Measurements from ENCODE around the gene CROCC2.

The CROCC2 gene

DNA sequence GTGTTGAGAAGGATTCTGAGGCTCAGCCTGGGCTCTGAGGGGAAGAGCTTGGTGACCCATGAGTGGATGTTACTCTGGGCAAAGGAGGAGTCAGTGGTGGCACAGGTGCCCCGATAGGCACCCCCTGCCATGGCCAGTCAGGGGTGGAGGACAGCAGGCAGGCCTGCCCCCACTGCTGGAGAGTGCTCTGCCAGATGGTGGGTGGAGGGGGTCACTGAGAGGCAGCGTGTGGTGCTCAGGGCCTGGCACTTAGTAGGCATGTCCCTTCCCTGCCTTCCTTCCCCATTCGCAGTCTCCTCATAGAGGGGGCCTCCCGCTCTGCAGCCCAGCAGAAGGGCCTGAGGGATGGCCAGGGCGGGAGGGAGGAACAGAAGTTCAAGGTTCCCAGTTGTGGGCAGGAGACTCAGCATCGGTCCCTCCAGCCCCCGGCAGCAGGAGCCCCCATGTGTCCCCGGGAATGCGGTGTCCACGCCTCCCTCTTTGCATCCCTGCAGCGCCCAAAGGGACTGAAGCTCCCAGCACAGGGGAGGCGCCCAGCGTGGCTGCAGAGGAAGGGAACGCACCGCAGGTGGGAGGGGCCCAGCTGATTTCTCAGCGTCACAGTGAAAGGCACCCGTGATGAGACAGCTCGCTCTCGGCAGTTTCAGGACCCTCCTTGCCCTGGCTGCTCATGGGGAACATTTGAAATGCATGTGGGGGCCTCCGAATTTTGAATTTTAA lies 86.6 kb downstream of the CROCC2 start:
- DNase-seq = no peak

DNA sequence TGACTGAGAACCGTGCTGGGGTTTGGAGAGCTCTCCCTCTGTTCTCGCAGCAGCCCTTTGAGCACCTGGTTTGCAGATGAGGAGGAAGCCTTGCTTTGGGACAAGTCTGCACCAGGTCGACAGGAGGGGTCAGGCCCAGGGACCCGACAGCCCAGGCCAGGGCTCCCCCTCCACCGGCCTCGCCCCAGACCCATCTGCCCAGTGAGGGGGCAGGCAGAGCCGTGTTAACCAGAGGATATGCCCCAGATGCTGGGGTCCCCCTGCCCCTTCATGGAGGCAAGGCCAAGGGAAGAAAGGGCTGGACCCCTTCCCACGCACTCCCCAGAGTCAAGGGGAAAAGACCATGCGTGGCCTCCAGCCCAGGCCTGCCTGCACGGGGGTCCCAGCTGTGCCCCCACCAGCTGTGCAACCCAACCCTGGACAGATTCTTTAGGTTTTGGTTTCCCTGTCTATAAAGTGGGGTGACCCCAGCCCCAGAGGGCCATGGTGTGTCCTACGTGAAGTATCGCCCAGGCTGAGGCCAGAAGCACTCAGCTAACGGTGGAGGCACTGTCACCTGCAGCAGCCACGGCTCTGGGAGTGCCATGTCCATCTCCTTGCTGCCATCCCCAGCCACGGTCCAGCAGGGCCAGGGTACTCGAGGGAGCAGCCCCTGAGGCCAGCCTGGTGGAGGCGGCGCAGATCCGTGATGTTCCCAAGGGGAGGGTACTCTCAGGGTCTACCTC lies 87.5 kb downstream of the CROCC2 start:
- DNase-seq = no peak

DNA sequence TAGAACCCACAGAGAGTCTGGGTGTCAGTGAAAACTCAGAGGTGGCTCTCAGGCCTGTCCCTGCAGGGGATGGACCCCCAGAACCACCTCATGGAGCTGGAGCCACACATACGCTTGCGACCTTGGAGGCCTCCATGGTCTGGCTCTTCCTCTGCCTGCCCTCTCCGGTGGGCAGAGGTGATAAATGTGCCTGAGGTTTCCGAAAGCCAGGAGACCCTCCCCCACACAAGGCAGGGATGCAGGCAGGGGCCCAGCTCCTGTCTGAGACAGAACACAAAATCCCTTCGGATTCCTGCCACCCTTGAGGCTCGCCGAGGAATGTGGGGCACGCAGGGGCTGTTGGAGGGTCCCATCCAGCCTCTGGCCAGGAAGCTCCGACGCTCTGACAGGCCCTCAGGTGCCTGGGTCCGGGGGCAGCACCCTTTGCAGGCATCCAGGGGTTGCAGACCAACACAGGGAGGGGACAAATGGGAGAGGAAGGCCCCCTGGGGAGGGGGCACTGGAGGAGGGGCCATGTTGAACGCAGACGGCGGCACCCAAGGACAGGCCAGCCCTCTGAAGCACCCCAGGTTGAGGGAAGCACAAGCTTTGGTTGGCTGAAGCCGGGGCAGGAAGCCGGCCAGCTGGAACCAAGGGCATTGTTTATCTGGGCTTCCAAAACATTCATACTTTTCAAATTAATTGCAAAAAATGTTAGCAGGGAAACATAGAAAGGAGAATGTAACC lies 88.2 kb downstream of the CROCC2 start:
- no peak for DNase-seq

DNA sequence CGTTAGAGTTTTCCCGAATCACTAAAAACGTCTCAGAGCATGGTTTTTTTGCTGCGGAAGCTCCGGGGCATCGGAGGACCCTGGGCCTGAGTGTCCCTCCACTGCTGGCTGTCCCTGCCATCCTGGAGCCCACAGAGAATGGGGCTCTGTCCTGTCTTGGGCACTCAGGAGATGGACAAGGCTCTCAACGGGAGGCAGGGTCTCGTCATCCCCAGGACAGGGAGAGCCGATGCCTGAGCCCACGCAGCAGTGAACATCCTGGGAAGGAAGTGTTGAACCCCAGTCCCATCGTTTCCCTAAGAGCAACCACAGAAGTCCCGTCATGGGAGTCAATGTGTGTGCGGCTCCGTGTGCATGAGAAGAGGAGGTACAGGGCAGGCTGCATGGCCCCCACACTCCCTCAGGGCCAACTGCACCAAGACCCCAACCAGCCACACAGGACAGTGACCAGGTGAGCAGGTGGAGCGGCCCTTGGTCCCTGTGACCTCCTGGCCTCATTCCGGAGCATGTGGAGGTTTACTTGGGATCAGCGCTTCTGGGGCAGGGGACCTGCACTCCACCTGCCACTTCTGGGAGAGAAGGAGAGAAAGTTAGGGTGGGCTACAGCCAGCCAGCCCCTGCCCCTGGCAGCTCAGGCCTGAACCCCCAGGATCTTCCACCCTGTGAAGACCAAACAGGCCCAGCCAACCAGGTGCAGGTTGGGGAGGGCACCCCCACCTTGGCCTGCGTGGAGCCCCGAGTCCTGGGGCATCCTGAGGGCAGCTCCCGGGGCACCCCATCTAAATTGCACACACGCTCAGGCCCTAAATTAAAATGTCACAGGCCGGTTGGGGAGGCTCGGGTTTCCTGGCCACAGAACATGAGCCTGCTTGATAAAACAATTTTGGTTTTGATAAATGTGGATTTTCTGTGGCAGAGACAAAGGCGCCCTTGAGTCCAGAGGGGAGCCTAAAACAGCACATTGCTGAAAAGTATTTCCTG lies 89.2 kb downstream of the CROCC2 start:
- no peak for DNase-seq

DNA sequence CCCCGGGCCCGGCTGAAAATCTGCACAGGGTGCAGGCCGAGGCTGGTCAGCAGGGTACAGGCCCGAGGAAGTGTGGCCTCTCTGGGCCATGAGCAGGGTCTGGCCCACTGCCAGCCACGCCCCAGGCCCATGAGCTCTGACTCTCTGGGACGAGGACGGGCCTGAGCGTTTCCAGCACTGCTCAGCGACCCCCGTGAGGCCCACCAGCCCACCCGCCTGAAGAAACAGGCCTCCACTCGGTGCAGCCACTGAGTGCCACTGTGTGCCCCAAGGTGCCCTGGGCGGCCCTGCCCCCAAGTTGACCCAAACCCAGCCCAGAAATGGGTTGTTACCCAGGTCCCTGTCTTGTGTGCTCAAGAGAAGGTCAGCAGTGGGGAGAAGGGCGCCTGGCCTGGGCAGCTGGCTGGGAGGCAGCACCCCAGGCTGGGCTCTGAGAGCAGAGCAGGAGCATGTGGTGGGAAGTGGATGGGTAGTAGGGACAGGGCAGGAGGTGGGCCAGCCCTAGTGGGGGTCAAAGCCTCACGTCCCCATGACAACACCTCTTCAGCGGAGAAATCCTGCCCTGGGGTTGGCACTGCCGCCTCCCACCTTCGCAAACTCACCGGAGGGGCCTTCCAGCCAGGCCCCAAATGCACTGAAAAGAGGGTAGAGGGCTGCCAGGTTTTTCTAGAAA lies 90.2 kb downstream of the CROCC2 start:
- no peak for DNase-seq

DNA sequence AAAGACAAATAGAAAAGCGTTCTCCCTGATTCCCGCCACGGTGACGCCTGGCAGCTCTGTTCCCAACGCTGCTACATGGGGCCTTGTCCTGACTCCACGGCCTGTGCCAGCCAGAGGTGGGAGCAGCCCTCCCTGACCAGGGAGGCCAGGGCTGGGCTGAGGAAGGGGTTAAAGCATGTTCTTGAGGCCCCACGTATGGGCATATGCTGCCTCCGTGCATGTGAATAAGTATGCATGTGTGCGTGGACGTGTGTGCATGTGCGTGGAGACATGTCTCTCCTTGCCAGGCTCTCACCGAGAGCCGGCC lies 90.7 kb downstream of the CROCC2 start:
- no peak for DNase-seq

DNA sequence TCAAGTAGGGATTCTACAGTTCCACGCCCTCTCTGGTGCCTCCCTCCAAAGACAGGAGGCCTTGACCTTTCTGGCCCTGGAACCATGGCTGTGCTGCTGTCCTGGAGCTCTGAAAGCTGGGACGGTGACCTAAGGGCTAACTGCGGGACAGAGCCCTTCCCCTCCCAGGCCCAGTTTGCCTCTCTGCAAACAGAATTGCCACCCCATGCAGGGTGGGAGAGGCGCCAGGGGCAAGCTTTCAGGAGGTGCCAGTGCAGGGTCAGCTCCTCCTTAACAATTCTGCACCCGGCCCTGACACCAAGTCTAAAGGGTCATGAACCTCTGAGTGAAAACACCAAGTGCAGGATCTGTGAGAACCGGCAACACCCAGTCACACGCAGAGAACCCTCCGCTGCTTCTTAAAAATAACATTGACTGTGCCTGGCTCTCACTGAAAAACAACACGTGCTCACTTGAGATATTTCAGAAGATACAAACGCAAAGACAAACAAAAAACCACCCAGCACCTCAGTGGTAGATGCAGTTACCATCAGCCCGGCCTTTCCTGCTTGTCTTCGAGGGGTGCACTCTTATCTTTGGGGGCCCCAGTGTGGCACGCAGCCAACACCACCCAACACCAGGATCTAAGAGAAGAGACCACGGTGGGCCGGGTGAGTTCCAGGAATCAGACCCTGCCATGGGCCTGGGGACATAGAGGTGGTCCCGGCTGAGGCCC lies 91.2 kb downstream of the CROCC2 start:
- DNase-seq = no peak

DNA sequence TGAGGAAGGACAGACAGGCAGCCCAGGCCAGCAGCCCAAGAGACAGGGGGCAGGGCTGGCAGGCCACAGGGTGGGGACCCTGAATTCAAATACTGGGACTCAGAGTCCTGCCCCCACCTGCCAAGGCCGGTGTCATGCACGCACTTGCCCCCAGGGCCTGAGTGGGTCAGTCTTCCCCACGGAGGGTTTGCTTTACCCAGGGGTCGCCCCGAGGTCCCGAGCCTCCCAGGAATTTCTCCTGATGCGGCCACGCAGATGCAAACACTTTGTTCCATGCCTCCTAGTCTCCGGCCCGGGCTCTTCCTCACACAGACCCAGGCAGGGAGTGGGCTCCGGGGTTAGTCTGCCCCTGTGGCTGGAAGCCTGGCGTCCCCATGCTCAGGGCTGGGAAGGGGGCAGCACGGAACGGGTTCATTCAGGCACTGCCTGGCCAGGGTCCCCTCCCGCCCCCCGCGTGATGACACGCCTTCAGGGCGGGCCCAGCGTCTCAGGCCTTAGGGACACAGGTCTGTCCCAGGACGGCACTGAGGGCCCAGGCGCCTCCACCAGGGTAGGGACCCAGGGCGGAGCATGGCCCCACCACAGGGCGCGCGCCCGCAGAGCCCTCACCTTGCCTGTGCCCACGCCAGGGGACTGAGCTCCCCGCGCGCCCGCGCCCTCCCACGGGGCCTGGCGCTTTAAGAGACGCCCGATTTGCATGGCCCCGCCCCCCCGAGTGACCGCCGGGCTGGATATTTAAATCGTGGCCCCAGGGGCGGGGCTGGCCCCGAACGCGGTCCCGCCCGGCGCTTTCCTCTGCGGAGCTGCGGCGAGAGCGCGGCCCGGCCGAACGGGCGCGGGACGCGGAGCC lies 91.9 kb downstream of the CROCC2 start, which contains the start of gene SNED1:
TSS of gene SNED1 (plus strand) at position 763 of the 850 bp plus-strand sequence. CDS start 220 bp downstream, outside the sequence.
- peak; percentile 42 for DNase-seq

DNA sequence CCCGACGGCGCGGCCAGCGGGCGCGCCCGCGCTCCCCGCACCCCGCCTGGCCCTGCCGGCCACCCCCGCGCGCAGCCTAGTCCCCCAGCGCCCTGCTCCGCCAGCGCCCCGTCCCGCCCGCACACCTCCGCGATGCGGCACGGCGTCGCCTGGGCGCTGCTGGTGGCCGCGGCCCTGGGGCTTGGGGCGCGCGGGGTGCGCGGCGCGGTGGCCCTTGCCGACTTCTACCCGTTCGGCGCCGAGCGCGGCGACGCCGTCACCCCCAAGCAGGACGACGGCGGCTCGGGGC lies 92.5 kb downstream of the CROCC2 start:
- no peak for DNase-seq

DNA sequence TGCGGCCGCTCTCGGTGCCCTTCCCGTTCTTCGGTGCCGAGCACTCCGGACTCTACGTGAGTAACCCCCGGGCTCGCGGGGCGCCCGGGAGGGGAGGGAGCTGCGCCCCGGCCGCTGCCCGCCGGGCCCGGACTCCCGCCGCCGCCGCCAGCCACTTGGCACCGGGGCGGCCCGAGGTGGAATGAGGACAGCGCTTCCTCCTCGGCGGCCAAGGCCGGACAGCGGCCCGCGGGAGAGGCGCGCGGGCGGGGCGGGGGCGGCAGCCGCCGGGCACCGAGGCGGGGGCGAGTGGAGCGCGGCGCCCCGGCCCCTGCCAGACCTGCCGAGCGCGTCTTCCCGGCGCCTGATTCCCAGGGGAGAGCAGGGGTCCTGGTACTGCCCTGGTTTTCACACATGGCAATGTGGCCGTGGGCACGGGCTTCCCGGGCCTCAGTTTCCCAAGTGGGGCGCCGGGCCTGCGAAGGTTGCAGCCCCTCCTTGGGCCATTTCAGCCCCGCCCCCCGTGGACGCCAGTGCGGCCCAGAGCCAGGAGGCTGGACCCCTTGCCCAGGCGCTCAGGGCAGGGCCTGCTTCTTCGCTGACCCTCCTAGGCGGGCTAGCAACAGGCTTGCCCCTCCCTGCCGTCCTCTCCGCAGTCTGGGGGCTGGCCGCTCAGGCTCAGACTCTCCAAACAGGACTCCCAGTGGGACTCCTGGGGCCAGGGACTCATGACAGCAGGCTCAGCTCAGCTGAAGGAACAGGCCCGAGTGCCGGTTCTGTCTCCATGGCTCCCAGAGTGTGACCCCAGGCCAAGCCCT lies 93.1 kb downstream of the CROCC2 start:
- no peak for DNase-seq

DNA sequence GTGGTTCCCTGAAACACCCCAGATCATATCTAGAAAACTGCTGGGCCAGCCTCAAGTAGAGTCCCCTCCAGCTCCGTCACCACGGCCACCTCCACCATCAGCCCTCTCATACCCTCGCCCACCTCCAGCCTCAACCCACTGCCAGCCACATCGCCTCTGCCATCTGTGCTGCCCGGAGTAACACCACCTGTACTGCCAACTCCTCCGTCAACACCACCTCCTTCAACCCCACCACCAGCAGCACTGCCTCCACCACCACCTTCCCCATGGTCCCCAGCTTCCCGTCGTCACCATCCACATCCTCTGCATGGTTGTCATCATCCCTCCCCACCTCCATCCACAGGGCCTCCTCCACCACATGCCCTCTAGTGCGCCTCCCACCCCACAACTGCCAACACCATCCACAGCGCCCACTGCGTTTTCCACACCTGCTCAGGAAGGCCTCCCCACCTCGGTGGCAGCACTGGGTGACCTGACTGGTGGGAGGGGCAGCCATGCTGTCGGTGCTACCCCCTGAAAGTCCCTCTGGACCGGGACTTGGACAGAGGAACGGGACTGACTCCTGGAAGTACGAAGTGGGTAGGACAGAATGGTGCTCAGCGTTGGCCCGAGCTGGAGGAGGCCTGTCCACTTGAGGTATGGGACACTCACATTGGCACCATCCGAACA lies 93.9 kb downstream of the CROCC2 start:
- no peak for DNase-seq

DNA sequence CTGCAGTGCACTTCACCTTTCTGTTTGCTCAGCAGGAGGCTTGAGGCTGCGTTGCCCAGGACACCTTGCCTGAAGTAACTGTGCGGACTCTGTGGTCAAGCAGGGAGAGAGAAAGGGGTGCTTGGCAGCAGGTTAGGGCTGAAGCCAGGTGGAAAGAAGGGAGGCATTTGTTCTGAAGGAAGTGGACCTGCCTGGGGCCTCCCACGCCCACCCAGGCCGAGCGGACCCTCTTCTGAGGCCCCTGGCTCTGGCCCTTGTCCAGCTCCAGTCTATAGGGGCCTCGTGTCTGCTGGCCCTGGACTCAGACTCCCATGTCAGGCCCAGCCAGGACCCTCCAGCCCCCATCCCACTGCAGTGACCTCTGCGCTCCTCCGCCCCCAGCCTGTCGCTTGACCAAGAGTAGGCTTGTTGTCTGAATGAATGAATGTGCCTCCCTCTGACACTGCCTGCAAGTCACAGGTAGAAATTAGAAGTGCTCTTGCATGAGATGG lies 94.7 kb downstream of the CROCC2 start:
- DNase-seq = no peak

DNA sequence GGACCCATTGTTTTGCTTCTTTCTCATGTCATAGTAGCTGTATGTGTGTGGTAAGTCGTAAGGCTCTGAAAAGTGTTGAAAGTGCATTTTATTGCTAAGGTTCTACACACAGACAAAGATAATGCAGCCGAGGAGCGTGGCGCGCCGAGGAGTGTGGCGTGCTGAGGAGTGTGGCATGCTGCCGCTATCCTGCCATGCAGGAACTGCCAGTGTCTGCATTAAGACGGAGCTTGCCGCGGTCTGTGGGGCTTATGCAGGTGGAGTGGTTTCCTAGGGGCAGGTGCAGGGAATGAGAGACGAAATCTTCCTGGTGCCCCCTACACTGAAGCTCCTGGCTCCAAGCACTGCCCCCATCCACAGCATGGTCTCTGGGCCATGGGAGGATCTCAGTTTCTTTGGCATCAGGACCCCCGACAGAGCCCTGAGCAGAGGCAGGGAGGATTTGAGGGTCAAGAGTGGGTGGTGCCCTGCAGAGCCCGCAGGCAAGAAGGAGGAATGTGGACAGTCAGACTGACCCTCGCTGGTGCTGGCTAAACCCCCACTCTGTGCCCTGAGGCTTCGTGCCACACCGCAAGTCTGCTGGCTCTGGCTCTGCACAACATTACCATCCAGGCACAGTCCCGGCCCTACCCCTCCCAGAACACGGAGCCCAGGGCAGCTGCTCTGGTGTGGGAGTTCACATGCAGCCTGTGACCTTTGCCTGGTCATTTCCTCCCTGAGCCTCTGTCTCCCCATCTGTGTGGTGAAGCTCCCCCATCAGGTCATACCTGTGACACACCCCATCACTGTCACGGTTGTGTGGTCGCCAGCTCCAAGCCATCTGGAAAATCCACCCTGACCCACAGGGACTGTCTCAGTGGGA lies 95.5 kb downstream of the CROCC2 start:
- DNase-seq = no peak

DNA sequence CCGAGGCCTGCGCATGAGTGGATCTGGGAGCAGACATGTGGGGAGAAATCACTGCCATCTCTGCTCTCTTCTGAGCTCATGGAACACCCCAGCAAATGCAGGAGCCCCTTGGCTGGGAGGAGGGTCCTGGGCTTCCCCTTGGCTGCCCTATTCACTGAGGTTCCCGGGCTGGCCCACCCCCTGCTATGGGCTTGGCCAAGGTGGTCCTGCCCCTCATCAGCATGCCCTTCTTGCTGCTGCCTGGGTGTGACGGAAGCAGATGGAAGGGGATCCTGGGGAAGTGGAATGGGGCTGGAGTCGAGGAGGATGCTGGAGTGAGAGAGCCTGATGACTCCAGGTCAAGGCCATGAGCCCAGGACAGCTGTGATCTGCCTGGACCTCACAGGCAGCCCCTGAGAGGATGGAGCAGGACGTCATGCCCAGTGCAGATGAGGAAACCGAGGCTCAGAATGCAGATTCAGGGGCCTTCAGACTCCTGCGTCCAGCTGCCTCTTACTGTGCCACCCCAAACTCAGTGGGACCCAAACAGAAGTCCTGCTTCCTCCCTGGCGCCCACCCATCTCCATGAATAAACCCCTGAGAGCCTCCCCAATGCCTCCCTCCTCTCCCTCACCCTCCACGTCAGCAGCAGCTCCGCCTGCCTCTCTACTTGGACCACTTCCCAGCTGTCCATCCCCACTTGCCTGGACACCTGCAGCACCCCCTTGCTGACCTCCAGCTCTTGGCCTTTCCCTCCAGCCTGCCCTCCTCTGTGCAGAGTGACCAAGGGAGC lies 96.3 kb downstream of the CROCC2 start:
- no peak for DNase-seq

DNA sequence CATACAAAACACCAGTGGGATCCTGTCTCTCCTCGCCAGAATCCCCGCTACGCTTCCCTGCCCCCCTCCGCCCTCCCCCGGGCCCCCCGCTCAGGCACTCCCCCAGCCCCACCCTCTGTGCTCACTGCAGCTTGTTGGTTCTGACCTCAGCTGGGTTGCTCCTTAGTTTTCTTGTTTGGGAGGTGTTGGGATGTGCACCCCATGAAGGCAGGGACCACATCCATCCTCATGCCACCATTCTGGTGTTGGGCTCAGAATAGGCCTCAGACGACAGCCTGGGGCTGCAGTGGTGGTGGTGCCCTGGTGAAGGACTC lies 96.9 kb downstream of the CROCC2 start:
- DNase-seq = no peak

DNA sequence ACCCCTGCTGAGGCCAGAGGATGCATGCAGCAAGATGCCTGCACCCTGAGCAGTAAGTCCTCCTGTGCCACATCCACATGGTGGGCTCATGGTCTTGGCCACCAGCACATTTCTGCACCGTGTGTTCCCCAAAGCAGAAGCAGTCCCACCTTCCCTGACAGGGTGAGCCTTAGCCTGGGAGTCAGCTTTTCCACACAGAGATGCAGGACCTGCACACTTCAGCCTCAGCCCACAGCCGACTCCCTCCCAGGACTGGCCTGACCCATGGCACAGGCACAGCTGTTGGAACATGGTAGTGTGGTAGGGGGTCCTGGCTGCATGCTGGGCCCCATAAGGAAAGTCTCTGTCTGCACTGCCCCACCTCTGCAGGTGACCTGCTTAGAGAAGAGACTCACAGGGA lies 97.2 kb downstream of the CROCC2 start:
- no peak for DNase-seq

DNA sequence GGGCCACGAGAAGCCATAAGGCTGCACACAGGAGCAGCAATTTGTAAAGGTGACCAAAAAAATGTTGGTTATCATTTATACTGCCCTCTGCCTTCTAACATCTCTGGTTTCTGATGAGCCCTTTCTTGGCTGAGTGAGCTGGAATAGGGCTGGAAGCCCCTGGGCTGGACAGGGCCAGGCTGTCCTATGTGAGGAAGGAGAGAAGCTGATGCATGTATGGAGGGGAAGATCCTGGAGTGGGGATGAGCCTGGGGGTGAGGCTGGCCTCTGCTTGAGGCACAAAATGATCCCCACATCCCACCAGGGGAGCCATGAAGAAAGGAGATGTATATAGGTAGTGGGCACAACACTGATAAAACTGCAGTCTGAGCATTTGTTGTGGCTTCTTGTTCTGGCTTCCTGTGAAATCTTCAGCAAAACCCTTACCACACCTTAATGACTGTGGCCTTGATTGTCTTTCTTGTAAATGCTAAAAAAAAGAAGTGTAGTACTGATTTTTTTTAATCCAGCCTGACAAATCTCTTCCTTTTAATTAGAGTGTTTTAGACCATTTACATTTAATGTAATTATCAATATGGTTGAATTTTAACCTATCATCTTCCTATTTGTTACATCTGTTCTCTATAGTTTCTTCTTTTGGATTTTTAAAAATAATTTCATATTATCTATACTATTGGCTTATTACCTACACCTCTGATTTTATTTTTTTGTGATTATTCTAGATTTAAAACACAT lies 97.9 kb downstream of the CROCC2 start:
- no peak for DNase-seq

Data from activated CD4-positive, alpha-beta T cell treated with anti-CD3 and anti-CD28 coated beads, Interleukin-2, amount 50 U/mL, for 1 hour (primary cell).